Neural cell (in vitro differentiated cells): ENCODE data around the gene CNNM2. TPM values are rescaled to one million over a fixed set of nuclear protein-coding genes. Genes with fewer than 3 reads are reported as not detected.

Experiments used
- H2AFZ ChIP-seq: fragments of 200-600, 300-800 bp; sonication (generic), shearing (Covaris generic); 2 replicates; pipeline ENCODE4 v1.6.0; 2014; ENCODE audit warnings: low read depth, mild to moderate bottlenecking, antibody characterized with exemption, low read length, moderate library complexity
- H3F3A ChIP-seq: fragments of 200-600 bp; shearing (Covaris generic); 2 replicates; pipeline ENCODE4 v1.6.1; 2016; ENCODE audit warnings: mild to moderate bottlenecking, moderate library complexity, mixed read lengths, antibody characterized with exemption, low read length; ENCODE audit not compliant: insufficient read depth, poor library complexity, severe bottlenecking
- H3K27ac ChIP-seq: fragments of 200-600, 300-800 bp; sonication (generic), shearing (Covaris generic); 2 replicates; pipeline ENCODE4 v1.5.1; 2014; ENCODE audit warnings: mild to moderate bottlenecking, low read length, moderate library complexity
- H3K27me3 ChIP-seq: fragments of 300-800, 200-600 bp; sonication (generic), shearing (Covaris generic); 2 replicates; pipeline ENCODE4 v1.6.0; 2014; ENCODE audit warnings: mild to moderate bottlenecking, low read depth, low read length, moderate library complexity; ENCODE audit not compliant: insufficient read depth
- H3K36me3 ChIP-seq: fragments of 300-800, 200-600 bp; sonication (generic), shearing (Covaris generic); 2 replicates; pipeline ENCODE4 v1.5.1; 2014; ENCODE audit warnings: mild to moderate bottlenecking, antibody characterized with exemption, low read length, moderate library complexity; ENCODE audit not compliant: insufficient read depth
- H3K4me2 ChIP-seq: fragments of 300-800, 200-600 bp; sonication (generic), shearing (Covaris generic); 2 replicates; pipeline ENCODE4 v1.6.0; 2014; ENCODE audit warnings: mild to moderate bottlenecking, low read length
- H3K4me3 ChIP-seq: fragments of 300-800, 200-600 bp; sonication (generic), shearing (Covaris generic); 2 replicates; pipeline ENCODE4 v1.5.1; 2014; ENCODE audit warnings: mild to moderate bottlenecking, low read length, moderate library complexity
- H3K79me2 ChIP-seq: fragments of 200-600 bp; shearing (Covaris generic); replicated peaks from 2 replicates; pipeline ENCODE4 v1.6.0; 2014; ENCODE audit warnings: mild to moderate bottlenecking, low read length, moderate library complexity; ENCODE audit not compliant: insufficient read depth
- H3K9ac ChIP-seq: fragments of 300-800, 200-600 bp; sonication (generic), shearing (Covaris generic); 2 replicates; pipeline ENCODE4 v1.6.1; 2016; ENCODE audit warnings: mild to moderate bottlenecking, low read length, mixed read lengths
- H3K9me2 ChIP-seq: fragments of 200-600 bp; shearing (Covaris generic); 2 replicates; pipeline ENCODE4 v1.6.1; 2016; ENCODE audit warnings: mild to moderate bottlenecking, low read length, mixed read lengths; ENCODE audit not compliant: insufficient read depth
- H3K9me3 ChIP-seq: fragments of 200-600, 300-800 bp; sonication (generic), shearing (Covaris generic); 2 replicates; pipeline ENCODE4 v1.6.1; 2016; ENCODE audit warnings: mild to moderate bottlenecking, mixed run types, low read length, moderate library complexity, mixed read lengths
- H4K20me1 ChIP-seq: fragments of 200-600 bp; shearing (Covaris generic); 2 replicates; pipeline ENCODE4 v1.6.1; 2016; ENCODE audit warnings: mild to moderate bottlenecking, mixed run types; ENCODE audit not compliant: insufficient read depth
- CTCF ChIP-seq: fragments of 450-650 bp; IDR thresholded peaks from 2 replicates; pipeline ENCODE4 v1.5.1; 2014; ENCODE audit warnings: antibody characterized with exemption, mild to moderate bottlenecking, moderate library complexity; ENCODE audit not compliant: poor library complexity, severe bottlenecking
- EP300 ChIP-seq: fragments of 450-650 bp; conservative IDR thresholded peaks from 2 replicates; pipeline ENCODE4 v1.6.1; 2014; ENCODE audit warnings: antibody characterized with exemption, mild to moderate bottlenecking, moderate library complexity; ENCODE audit not compliant: poor library complexity, severe bottlenecking
- EZH2 ChIP-seq: fragments of 200-600, 300-800 bp; shearing (Covaris generic), sonication (generic); IDR thresholded peaks from 2 replicates; pipeline ENCODE4 v1.6.1; 2014; ENCODE audit warnings: antibody characterized with exemption, low read length, borderline replicate concordance, mild to moderate bottlenecking; ENCODE audit not compliant: insufficient read depth, poor library complexity, severe bottlenecking
- MXI1 ChIP-seq: fragments of 450-650 bp; conservative IDR thresholded peaks from 2 replicates; pipeline ENCODE4 v1.6.1; 2014; ENCODE audit warnings: antibody characterized with exemption, mild to moderate bottlenecking; ENCODE audit not compliant: poor library complexity, severe bottlenecking
- POLR2AphosphoS5 ChIP-seq: IDR thresholded peaks from 2 replicates; pipeline ENCODE4 v1.6.1; 2012
- RAD21 ChIP-seq: fragments of 450-650 bp; conservative IDR thresholded peaks from 2 replicates; pipeline ENCODE4 v1.6.1; 2014; ENCODE audit warnings: antibody characterized with exemption, mild to moderate bottlenecking, moderate library complexity
- REST ChIP-seq: IDR thresholded peaks from 2 replicates; pipeline ENCODE4 v1.6.1; 2012; ENCODE audit warnings: borderline replicate concordance
- SMC3 ChIP-seq: fragments of 450-650 bp; conservative IDR thresholded peaks from 2 replicates; pipeline ENCODE4 v1.6.1; 2014; ENCODE audit warnings: antibody characterized with exemption, mild to moderate bottlenecking, moderate library complexity; ENCODE audit not compliant: poor library complexity
- TAF1 ChIP-seq: IDR thresholded peaks from 2 replicates; pipeline ENCODE4 v1.6.1; 2012; ENCODE audit warnings: low read depth
- polyA plus RNA-seq: library from polyadenylated mRNA; depleted of rRNA; stranded (reverse); fragments of >200 nt; gene quantifications from 2 replicates; pipeline ENCODE4 v1.2.3, GENCODE V29; 2014

Gene CNNM2
- polyA plus RNA-seq, 1 donor from 2014 or later: 5.0 TPM

DNA sequence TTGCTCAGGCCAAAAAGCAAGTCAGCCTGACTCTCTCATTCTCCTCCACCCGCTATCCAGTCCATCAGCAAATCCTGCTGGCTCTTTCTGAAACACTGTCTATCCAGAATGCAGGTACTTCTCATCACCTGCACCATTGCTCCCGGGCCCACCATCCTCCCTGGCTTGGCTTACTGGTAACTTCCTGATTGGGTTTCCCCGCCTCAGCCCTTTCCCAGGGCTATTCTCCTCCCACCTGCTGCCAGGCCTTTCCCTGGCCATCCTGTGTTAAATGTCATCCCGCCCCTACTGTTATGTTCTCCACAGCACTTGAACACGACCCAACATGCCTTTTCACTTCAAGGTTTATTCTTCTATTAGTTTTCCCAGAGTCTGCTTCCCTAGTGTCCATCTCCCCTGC, 124.0 kb downstream of the CNNM2 start:
- no peaks in the 10 kb centered on the region for H3F3A ChIP-seq
- H3K9me2 ChIP-seq: no peaks in the 10 kb centered on the region
- no peak overlapping the region for H3K9ac ChIP-seq
- H3K36me3 ChIP-seq: no peaks in the 10 kb centered on the region
- no peaks in the 10 kb centered on the region for H4K20me1 ChIP-seq
- H2AFZ ChIP-seq: no peak overlapping the region
- H3K79me2 ChIP-seq: no peaks in the 10 kb centered on the region
- no peak overlapping the region for H3K27ac ChIP-seq
- no peaks in the 10 kb centered on the region for H3K9me3 ChIP-seq
- H3K27me3 ChIP-seq: no peaks in the 10 kb centered on the region
- TF ChIP-seq EP300 (no peak), TAF1 (no peak), EZH2 (no peak), POLR2AphosphoS5 (no peak), SMC3 (no peak), RAD21 (no peak), REST (no peak), CTCF (no peak), MXI1 (no peak)
- H3K4me3 ChIP-seq: no peak overlapping the region
- no peak overlapping the region for H3K4me2 ChIP-seq

DNA sequence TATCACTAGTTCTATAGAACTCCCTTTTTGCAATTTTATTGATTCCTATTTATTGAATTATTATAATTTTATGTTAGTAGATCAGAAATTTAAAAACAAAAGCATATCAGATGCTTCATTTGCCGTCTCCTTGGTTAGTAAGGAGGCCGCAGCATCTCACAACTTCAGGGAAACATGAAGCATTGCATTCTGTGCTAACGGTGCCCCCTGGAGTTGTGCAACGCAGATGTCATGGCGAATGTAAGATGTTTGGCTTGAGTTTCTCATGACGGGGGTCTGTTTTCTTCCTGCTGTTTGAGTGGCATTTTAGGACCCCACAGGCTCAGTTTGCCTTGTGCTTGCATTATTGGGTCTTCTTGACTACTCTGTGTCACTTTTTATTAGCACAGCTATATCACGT, 124.8 kb downstream of the CNNM2 start:
- Histone ChIP-seq H3K27ac (no peak overlapping the region), H3K27me3 (no peaks in the 10 kb centered on the region), H3F3A (no peaks in the 10 kb centered on the region), H3K79me2 (no peaks in the 10 kb centered on the region), H2AFZ (no peak overlapping the region), H3K36me3 (no peaks in the 10 kb centered on the region), H3K9me3 (no peaks in the 10 kb centered on the region), H3K9ac (no peak overlapping the region), H3K4me3 (no peak overlapping the region), H3K4me2 (no peak overlapping the region), H3K9me2 (no peaks in the 10 kb centered on the region), H4K20me1 (no peaks in the 10 kb centered on the region)
- TF ChIP-seq MXI1 (no peak), CTCF (peak; percentile 38), SMC3 (no peak), EP300 (no peak), RAD21 (peak; percentile 23), POLR2AphosphoS5 (no peak), EZH2 (no peak), REST (no peak), TAF1 (no peak)
